ENCODE results near the gene NPAS3.

DNA sequence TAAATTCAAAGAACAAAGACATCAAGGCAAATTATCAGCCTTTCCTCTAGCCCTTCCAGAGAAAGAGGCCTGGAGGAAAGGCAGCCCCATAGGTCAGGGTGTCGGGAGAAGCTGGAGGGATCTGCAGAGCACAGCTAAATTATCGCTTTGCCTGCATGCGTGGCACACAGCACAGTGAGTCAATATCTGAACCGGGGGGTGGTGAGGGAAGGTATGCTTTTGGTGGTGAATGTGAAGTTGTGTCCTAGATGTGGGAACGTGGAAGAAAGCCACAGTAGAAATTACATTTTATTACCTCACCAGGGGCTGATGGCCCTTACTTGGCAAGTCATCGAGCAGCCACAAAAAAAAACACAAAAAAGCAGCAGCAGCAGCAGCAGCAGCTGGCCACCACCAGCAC lies 769.0 kb downstream of the NPAS3 start:
- TF ChIP-seq POLR2AphosphoS5 (IDR thresholded peaks at IDR 0.05) (no peak), POLR2A (IDR thresholded peaks at IDR 0.05) (no peak)
- TF ChIP-seq, protein P1, sequence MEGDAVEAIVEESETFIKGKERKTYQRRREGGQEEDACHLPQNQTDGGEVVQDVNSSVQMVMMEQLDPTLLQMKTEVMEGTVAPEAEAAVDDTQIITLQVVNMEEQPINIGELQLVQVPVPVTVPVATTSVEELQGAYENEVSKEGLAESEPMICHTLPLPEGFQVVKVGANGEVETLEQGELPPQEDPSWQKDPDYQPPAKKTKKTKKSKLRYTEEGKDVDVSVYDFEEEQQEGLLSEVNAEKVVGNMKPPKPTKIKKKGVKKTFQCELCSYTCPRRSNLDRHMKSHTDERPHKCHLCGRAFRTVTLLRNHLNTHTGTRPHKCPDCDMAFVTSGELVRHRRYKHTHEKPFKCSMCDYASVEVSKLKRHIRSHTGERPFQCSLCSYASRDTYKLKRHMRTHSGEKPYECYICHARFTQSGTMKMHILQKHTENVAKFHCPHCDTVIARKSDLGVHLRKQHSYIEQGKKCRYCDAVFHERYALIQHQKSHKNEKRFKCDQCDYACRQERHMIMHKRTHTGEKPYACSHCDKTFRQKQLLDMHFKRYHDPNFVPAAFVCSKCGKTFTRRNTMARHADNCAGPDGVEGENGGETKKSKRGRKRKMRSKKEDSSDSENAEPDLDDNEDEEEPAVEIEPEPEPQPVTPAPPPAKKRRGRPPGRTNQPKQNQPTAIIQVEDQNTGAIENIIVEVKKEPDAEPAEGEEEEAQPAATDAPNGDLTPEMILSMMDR (IDR thresholded peaks at IDR 0.05) = no peak
